D721Med (cell line): ENCODE measurements around the gene SMAD2.
A peak's percentile ranks its signal among the peaks of the same experiment; 100 is the strongest.

Experiments
- DNase-seq: peaks from one replicate; pipeline ENCODE4 v3.0.0; 2011; ENCODE audit warnings: low spot score; ENCODE audit not compliant: insufficient read length
- FAIRE-seq: peaks from 2 replicates; lab custom pipeline; 2011; peaks lifted over from hg19 to GRCh38; lab: Jason Lieb, UNC
- TF ChIP-seq, protein P1 (sequence below): IDR thresholded peaks from 2 replicates; pipeline ENCODE4 v1.5.1; 2012; ENCODE audit warnings: mild to moderate bottlenecking, control low read depth; ENCODE audit not compliant: insufficient read depth; ENCODE audit errors: missing control alignments

Gene SMAD2

DNA sequence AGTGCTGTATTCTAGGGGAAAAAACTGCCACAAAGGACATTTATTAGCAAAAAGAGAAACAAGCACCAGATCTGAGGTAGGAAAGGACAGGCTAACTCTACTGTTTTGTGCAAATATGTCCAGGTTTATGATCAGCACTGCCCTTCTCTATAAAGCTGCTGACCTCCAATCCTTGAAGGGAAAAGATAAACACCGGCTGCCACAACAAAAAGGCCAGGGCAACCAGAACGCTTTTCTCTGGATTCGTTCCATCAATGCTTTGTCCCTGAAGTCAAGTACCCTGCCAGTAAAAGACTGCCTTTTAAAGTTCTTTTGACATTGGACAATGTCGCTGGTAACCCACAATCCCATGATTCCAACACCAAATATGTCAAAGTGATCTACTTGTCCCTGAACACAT lies 21.0 kb downstream of the SMAD2 start:
- FAIRE-seq = no peak
- no peak for DNase-seq
- TF ChIP-seq, protein P1, sequence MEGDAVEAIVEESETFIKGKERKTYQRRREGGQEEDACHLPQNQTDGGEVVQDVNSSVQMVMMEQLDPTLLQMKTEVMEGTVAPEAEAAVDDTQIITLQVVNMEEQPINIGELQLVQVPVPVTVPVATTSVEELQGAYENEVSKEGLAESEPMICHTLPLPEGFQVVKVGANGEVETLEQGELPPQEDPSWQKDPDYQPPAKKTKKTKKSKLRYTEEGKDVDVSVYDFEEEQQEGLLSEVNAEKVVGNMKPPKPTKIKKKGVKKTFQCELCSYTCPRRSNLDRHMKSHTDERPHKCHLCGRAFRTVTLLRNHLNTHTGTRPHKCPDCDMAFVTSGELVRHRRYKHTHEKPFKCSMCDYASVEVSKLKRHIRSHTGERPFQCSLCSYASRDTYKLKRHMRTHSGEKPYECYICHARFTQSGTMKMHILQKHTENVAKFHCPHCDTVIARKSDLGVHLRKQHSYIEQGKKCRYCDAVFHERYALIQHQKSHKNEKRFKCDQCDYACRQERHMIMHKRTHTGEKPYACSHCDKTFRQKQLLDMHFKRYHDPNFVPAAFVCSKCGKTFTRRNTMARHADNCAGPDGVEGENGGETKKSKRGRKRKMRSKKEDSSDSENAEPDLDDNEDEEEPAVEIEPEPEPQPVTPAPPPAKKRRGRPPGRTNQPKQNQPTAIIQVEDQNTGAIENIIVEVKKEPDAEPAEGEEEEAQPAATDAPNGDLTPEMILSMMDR = no peak

DNA sequence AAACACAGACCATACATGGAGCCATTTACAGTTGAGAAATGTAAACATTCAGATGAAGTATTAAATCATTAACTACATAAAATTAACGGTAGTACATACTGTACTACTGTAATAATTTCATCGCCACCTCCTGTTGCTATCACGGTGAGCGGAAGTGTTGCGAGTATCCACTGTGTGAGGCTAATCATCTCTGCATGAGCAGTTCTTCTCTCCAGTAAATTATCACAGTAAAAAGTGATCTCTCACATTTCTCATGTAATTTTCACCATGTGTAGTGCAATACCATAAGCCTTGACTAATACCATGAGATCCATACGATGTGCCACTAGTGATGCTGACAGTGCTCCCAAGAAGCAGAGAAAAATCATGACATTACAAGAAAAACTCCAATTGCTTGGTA lies 21.9 kb downstream of the SMAD2 start:
- FAIRE-seq (no peak), DNase-seq (no peak)
- TF ChIP-seq, protein P1 = no peak

DNA sequence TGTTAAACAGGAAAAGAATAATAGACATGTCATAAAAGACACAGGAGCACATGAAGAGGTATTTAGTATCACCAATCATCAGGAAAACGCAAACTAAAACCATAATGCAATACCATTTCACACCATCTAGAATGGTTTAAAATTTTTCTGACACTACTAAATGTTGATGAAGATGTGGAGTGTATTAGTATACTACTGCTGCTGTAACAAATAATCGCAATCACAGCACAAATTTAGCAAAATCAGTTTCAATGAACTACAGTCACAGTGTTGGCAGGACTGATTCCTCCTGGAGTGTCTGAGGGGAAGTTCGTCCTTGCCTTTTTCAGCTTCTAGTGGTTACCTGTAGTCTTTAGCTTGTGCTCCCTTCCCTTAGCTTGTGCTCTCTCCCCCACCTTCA lies 24.1 kb downstream of the SMAD2 start:
- DNase-seq (no peak), FAIRE-seq (no peak)
- TF ChIP-seq, protein P1 = no peak

DNA sequence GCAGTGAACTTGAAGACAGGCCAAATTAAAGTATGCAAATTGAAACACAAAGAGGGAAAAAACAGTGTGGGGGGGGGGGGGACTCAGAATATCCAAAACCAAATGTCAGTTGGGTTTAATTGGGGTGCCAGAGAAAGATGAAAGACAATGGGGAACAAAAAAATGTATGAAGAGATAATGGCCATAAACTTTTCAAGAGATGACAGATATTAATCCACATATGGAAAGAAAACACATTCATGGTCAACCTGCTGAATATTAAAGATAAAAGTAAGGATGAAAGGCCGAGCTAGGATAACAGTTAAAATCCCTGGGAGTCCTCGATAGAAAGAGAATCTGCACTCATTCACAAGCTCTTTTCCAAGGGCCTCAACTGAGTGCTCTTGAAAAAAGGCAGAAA lies 26.6 kb downstream of the SMAD2 start:
- DNase-seq (no peak), FAIRE-seq (no peak)
- TF ChIP-seq, protein P1 = no peak

DNA sequence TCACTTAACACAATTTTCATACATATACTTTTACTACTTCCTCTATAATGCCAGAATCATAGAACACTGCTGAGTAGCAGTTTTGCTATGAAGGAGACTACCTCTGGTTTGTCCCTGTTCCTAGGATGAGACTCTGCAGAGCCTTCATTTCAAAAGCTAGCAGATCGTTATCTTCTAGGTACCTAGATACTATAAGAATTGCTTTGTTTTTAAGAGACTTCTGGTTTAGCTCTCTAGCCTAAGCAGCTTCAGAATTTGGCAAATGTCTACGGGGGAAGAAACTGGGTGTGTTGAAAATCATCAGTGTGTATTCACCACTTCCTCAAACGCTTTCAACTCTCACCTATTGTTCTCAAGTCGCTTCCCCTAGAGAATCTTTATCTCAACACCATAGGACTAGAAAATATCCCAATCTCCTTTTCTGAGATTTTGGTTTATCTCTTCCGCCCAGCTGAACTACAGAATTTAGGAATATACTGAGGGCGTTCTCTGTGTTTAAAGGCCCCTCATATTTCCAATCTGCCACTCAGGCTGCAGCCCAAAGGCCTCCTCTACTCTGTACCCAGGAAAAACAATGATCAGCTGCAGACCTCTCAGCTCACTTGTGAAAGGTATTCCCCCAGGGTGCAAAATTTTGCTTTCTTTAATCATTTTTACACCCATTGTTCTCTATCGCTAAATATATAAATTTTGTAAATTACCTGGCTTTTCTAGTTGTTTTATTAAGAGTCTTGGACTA lies 28.7 kb downstream of the SMAD2 start:
- FAIRE-seq (peak; percentile 63), DNase-seq (no peak)
- TF ChIP-seq, protein P1 = no peak

DNA sequence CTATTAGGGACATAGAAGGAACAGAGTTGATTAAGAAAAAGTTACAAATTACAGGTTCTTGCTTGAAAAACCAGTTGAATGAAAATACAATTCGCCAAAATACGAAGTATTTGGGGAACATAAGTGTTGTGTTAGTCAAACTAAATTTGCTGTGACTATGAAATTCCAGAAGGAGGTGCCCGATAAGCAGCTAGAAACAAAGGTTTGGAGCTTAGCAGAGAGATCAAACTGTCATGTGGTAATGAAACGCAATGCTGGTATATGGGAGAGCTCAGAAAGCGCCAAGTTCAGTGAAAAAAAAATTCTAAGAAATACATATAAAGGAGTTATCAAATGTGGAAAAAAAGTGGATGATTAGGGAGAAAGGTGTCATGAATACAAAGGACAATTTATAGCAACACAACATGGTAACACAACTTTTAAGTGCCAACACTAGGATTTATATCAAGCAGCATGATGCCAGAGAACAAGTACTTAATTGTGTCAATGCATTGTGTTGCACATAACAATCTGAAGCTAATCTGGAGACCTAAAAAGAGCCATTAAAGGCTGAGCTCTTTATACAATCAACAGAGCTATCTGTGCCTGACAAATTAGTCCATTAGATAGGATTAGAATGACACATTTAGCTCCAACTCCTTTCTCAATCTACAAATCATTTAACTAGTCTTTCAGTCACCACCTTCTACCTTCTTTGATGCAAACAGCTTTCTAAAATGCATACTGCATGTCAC lies 31.2 kb downstream of the SMAD2 start:
- TF ChIP-seq, protein P1 = peak; percentile 48
- DNase-seq (no peak), FAIRE-seq (peak; percentile 99)

DNA sequence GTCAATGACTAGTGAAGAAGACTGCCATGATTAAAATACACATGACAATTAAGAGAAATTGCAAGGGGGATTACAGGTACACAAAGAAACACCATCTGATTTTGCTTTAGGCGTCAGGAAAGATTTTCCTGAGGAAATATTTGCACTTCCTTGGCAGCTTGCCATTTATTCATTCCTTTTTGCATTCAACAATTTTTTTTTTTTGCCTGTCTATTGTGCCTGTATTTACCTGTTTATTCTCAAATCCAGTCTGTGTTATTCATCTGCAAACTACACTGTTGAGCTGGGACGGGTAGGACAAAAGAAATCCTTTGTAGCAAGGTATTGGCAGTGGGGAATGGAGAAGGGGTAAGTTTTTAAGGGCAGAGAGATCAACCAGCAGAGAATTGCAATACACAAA lies 31.8 kb downstream of the SMAD2 start:
- DNase-seq = no peak
- FAIRE-seq = peak; percentile 44
- TF ChIP-seq, protein P1 = no peak
